Sigmoid colon (tissue), 4 donors: ENCODE results near the gene KRTAP10-5.

Experiments
- CTCF ChIP-seq, 4 experiments: fragments of 450-650 bp in 3 of 4; fragments of 200-600 bp in 1 of 4; IDR thresholded peaks; one replicate each; pipeline ENCODE4 v1.5.1; 2016 to 2019; ENCODE audit warnings: antibody characterized with exemption in 4 of 4, mild to moderate bottlenecking in 3 of 4, moderate library complexity in 2 of 4
- EP300 ChIP-seq, 4 donors: sonication (generic); formaldehyde crosslinking; IDR thresholded peaks; one replicate each; pipeline ENCODE4 v1.6.1; 2017; ENCODE audit warnings: antibody characterized with exemption in 4 of 4
- POLR2A ChIP-seq, 2 donors: fragments of 450-650 bp; IDR thresholded peaks; one replicate each; pipeline ENCODE4 v1.6.1; 2016; ENCODE audit warnings: antibody characterized with exemption in 2 of 2, mild to moderate bottlenecking in 2 of 2, moderate library complexity in 2 of 2
- POLR2AphosphoS5 ChIP-seq, 4 donors: sonication (generic); formaldehyde crosslinking; IDR thresholded peaks; one replicate each; pipeline ENCODE4 v1.6.1; 2017; ENCODE audit warnings: antibody characterized with exemption in 4 of 4

GRCh38 chr21:44579056-44579832, 1.2 kb downstream of the KRTAP10-5 start:
- TF ChIP-seq CTCF (IDR thresholded peaks at IDR 0.05) (no peak), POLR2A (IDR thresholded peaks at IDR 0.05) (no peak), POLR2AphosphoS5 (IDR thresholded peaks at IDR 0.05) (no peak), EP300 (IDR thresholded peaks at IDR 0.05) (no peak)
